GM12872 (cell line): ENCODE measurements around the gene GOLGA6C.
"Not testable (repeated sequence)": the region's sequence is repeated elsewhere in the genome, so short reads cannot be mapped to it uniquely, and the experiment has no call there.

Experiments used
- CTCF ChIP-seq: IDR thresholded peaks from 3 replicates; pipeline ENCODE4 v1.5.1; 2011; ENCODE audit warnings: low read depth, mild to moderate bottlenecking, low read length, moderate library complexity; ENCODE audit not compliant: insufficient read depth

Gene GOLGA6C

GRCh38 chr15:75235760-75236729 is 22.1 kb upstream of the GOLGA6C start:
- no peak for TF ChIP-seq CTCF

GRCh38 chr15:75237316-75237982 is 20.7 kb upstream of the GOLGA6C start:
- no peak for TF ChIP-seq CTCF

- no peak for TF ChIP-seq CTCF
Observed at GRCh38 chr15:75238150-75238549, 20.0 kb upstream of the GOLGA6C start.

GRCh38 chr15:75249726-75250125 is 8.4 kb upstream of the GOLGA6C start:
- TF ChIP-seq CTCF, result no peak

GRCh38 chr15:75274509-75275107 is 16.5 kb downstream of the GOLGA6C start:
- TF ChIP-seq CTCF, result peak; percentile 54

- TF ChIP-seq CTCF, result not testable (repeated sequence)
Observed at GRCh38 chr15:75282572-75282971, 24.4 kb downstream of the GOLGA6C start, which contains the start of gene GOLGA6D. Gene GOLGA6D, plus strand, starts transcription at chr15:75282835. Its CDS starts 41 bp downstream, at chr15:75282876.

GRCh38 chr15:75299311-75299688 is 41.2 kb downstream of the GOLGA6C start:
- TF ChIP-seq CTCF, result peak; percentile 54
